AG09319 (cell line): ENCODE measurements around the gene ADGRG6.

ENCODE experiments used
- DNase-seq: peaks from one replicate; pipeline ENCODE4 v3.0.0-alpha.2; 2010; ENCODE audit warnings: low read depth; ENCODE audit errors: extremely low read depth
- CTCF ChIP-seq: IDR thresholded peaks from 2 replicates; pipeline ENCODE4 v1.5.1; 2011; ENCODE audit warnings: low read depth, mild to moderate bottlenecking, inconsistent platforms, low read length, moderate library complexity

ADGRG6 gene

GRCh38 chr6:142367061-142367460 is 65.3 kb downstream of the ADGRG6 start:
- DNase-seq, result no peak
- TF ChIP-seq CTCF, result no peak

GRCh38 chr6:142367501-142368018 is 65.8 kb downstream of the ADGRG6 start:
- no peak for TF ChIP-seq CTCF
- DNase-seq, result no peak

- TF ChIP-seq CTCF, result no peak
- no peak for DNase-seq
Observed at GRCh38 chr6:142369266-142369665, 67.5 kb downstream of the ADGRG6 start.

GRCh38 chr6:142372348-142372747 is 70.5 kb downstream of the ADGRG6 start:
- no peak for TF ChIP-seq CTCF
- DNase-seq, result no peak

GRCh38 chr6:142373268-142374090 is 71.7 kb downstream of the ADGRG6 start:
- no peak for DNase-seq
- no peak for TF ChIP-seq CTCF

GRCh38 chr6:142374091-142374770 is 72.4 kb downstream of the ADGRG6 start:
- no peak for TF ChIP-seq CTCF
- DNase-seq, result no peak
